ENCODE data around the gene EVPL.

GRCh38 chr17:76027159-76027839 lies at the start of gene EVPL:
- TF ChIP-seq CTCF (IDR thresholded peaks at IDR 0.05) (peak in 1 of 4 experiments; percentile 7), POLR2AphosphoS5 (IDR thresholded peaks at IDR 0.05) (peak; percentile 80)
